Ovary (tissue), 3 donors: ENCODE data around the gene ARHGAP27.

Source experiments
- CTCF ChIP-seq, 3 donors: fragments of 450-650 bp in 2 of 3; fragments of 200-600 bp in 1 of 3; IDR thresholded peaks; one replicate each; pipeline versions ENCODE4 v1.5.1 to v1.8.0; 2016 to 2022; ENCODE audit warnings: antibody characterized with exemption in 3 of 3, mild to moderate bottlenecking in 1 of 3
- POLR2A ChIP-seq: fragments of 450-650 bp; IDR thresholded peaks from one replicate; pipeline ENCODE4 v1.6.1; 2017; ENCODE audit warnings: antibody characterized with exemption, mild to moderate bottlenecking, moderate library complexity
- donor health status: DM: no; HTN: no; CAD: no.

- TF ChIP-seq CTCF (IDR thresholded peaks at IDR 0.05) = no peak
- TF ChIP-seq POLR2A = no peak
These were observed 43.9 kb downstream of the ARHGAP27 start for GRCh38 chr17:45388604-45389325.
